Stimulated activated CD8-positive, alpha-beta memory T cell treated with anti-CD3 and anti-CD28 coated beads, Interleukin-15, amount 100 ng/mL, for 4 hours (primary cell): ENCODE results near the gene LAMB2.
A peak's percentile ranks its signal among the peaks of the same experiment; 100 is the strongest.

Experiments
- DNase-seq, 2 donors: peaks; one replicate each; pipeline ENCODE4 v3.0.0-alpha.2; 2020; ENCODE audit warnings: low read depth in 2 of 2

LAMB2 gene

DNA sequence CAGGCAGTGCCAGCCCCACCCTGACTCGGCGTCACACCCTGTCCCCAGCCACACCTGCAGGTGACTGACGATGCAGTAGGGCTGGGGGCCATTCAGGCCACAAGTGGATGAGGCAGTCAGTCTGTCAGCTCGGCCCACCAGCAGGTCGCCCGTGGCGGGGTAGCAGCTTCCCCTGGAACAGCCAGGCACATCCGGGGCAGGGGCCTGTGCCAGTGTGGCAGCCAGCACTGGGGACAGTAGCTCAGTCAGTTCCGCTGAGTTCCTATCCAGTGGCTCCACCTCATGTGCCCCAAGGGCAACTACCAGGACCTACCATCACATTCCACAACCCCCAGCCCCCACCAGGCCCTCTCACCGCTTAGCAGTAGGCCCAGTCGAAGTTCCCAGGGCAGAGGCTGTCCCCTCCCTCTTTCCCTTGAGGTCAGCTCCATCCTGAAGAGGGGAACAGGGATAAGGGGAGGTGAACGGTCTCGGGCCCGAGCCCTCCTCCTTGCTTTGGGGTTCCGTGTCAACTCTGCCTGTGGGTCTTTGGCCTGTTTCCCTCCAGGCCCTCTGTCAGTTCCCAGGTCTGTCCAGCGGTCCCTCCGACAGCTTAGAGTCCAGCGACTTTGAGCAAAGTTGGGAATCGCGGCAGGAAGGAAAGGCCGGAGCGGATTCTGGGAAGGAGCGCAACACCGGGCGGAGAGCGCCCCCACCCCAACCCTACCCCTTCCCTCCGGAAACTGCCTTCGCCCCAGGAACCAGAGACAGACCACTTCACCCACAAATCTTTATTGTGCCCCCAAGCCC, at the start of gene LAMB2:
LAMB2 (minus strand) TSS at position 614 of the 789 bp plus-strand sequence; CDS start at position 431, 183 bp downstream.
- no peak for DNase-seq

GRCh38 chr3:49181351-49181750, 48.5 kb upstream of the LAMB2 start:
- no peak for DNase-seq

- no peak for DNase-seq
These were observed 47.3 kb upstream of the LAMB2 start for GRCh38 chr3:49180116-49180515.

GRCh38 chr3:49177073-49177472, 44.2 kb upstream of the LAMB2 start:
- no peak for DNase-seq

DNA sequence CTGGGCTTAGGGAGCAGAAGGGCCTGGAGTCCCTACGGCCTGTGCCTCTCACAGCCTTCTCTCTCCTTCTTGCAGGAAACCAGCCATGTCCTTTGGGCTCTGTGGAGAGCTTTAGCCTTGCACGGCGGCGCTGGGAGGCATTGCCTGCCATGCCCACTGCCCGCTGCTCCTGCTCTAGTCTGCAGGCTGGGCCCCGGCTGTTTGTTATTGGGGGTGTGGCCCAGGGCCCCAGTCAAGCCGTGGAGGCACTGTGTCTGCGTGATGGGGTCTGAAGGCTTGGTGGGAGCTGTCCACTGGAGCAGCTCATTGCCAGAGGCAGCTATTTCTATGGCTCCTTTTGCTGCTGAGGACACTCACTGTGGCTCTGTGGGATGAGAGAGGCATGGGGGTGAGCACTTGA, 42.7 kb upstream of the LAMB2 start:
- DNase-seq: no peak

GRCh38 chr3:49174397-49174985, 41.6 kb upstream of the LAMB2 start:
- DNase-seq: no peak

GRCh38 chr3:49173792-49174170, 40.9 kb upstream of the LAMB2 start:
- no peak for DNase-seq

- no peak for DNase-seq
These were observed 40.4 kb upstream of the LAMB2 start for GRCh38 chr3:49173116-49173791.

DNA sequence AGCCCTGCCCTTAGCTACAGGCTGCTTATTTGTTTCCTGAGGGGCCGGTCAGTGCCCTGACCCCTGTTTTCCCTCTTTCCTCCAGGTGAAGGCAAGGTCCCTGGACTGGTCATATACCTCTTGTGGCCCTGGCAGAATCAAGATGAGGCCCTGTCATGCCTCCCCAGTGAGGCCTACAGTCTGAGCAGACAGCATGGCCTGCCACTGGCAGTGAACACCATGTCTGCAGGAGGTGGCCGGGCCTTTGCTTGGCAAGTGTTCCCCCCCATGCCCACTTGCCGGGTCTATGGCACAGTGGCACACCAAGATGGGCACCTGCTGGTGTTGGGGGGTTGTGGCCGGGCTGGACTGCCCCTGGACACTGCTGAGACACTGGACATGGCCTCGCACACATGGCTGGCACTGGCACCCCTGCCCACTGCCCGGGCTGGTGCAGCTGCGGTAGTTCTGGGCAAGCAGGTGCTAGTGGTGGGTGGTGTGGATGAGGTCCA, 39.7 kb upstream of the LAMB2 start:
- no peak for DNase-seq

- DNase-seq: no peak
These were observed 39.1 kb upstream of the LAMB2 start for GRCh38 chr3:49171775-49172500.

DNA sequence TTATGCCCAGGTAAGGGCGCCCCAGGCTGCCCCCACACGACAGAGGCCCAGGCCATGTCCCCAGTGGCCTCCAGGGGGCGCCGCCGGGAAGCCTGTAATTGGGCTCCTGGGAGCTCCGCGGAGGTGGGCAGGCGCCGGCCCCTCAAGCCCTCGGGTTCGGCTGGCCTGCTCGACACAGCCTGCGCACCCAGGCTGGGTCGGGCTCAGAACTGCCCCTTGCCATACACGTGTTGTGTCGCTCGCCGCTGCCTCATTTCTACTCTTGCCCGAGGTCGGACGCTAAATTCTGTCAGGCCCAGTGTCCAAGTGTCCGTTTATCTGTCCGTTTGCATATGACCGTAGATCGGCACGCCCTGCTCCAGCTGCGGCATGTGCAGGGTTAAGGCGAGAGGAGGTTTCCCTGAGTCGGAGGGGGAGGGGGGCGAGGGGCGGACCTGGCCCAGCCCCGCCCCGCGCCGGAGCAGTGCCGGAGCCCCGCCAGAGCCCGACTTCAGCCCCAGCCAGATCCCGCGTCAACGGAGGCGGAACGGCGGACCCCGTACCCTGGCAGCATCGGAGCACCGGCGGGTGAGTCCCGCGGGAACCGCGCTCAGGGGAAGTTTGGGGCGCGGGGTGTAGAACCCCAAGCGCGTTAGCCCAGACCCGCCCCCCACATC, 38.4 kb upstream of the LAMB2 start, which contains the start of gene KLHDC8B:
KLHDC8B (plus strand) TSS at position 480 of the 656 bp plus-strand sequence. CDS start 1,172 bp downstream, outside the sequence.
- DNase-seq: peak; percentile 40 to 54

DNA sequence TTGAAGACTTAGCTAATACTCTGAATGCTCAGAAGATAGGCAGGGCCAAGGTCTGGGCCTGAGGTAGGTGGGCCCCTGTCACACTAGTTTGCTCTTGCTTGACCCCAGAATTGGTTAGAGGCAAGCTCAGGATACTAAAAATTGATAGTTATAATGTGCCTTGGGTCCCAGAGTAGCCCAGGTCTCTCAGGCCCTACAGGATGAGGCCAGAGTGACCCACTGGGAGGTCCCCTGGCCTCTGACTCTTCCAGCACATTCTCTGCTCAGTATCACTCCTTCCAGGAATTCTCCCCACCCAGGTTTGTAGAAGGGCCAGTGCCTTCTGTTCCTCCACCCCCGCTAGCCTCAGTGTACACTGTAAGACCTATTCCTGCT, 37.9 kb upstream of the LAMB2 start:
- no peak for DNase-seq

DNA sequence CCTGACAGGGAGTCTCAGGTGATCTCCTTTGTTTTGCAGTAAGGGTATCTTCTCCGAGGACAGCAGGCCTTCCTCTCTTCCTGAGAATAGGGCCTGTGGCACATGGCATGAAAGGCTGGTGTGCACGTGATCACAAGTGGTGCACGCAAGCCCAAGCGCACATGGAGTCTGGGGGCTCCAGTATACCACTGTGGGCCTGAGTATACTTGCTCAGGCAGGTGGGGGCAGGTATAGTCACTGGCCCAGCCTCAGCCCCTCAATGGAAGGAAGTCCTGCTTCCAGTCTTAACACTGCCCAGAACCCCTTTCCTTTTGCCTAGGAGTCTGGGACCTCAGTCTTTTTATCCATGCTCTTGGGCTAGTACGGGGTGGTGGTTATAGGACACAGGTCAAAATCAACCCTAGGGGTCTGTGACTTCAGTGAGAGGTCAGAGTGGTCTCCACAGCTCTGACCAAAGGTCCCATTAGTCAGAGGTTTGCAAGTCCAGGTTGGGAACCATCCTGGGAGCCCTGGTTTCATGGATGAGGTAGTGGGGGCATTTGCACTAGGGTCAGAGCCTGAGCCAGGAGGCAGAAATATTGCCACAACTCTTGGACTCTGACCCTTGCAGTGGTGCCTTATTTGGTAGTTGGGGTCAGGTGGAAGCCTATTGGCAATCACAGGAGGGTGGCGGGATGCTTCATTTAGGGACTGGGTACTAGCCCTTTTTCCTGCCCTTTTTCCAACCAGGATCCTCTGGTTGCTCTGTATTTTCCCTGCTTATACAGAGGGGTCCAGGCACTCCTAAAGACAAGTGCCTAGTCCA, 34.1 kb upstream of the LAMB2 start:
- DNase-seq: no peak

GRCh38 chr3:49165771-49166751, 33.2 kb upstream of the LAMB2 start, which contains the start of gene CCDC71:
Gene CCDC71 (minus strand): TSS chr3:49166331. CDS start chr3:49164208, 2,123 bp downstream.
- peak; percentile 49 to 55 for DNase-seq

DNA sequence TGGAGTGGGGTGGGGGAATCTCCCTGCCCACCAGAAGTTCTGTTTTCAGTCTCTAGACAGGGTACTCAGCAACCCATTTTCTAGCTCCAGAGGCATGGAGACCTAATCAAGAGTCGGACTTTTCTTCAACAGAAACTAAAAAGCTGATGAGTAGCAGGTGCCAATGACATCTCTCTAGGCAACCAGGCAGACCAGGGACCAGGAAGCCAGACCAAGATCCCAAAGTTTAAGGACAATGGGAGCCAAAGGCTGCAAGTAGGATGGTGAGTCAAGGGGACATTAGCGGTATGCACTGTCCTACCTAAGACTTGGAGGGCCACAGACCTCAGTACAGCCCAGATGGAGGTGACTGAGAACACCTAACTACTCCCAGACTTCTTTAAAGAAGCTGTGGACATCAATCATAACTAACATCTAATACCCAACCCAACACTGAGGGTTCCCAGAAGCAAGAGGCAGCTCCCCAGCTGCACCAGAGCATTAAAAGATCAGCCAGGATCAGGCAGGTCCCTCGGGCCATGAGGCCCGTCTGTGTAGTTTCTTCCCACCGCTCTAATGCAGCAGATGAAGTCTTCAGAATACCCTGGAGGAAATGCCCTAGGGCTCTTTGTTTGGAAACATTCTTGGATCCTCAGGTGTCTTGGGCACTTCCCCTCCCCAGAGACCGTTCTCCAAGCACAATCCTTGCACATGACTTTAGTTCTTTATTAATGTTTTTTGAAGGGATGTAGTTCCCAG, 32.3 kb upstream of the LAMB2 start:
- no peak for DNase-seq

- DNase-seq: no peak
These were observed 30.8 kb upstream of the LAMB2 start for GRCh38 chr3:49163609-49164008.

GRCh38 chr3:49162751-49163419, 30.0 kb upstream of the LAMB2 start:
- DNase-seq: no peak
